GM21515 (cell line): Measurements from ENCODE around the gene BBS4.
"Not testable (repeated sequence)": the region's sequence is repeated elsewhere in the genome, so short reads cannot be mapped to it uniquely, and the experiment has no call there.

Source experiments
- ATAC-seq: cut with Tn5 transposase; IDR thresholded peaks from one replicate; pipeline ENCODE4 v1.9.1; 2021; ENCODE audit not compliant: unreplicated experiment

The BBS4 gene

DNA sequence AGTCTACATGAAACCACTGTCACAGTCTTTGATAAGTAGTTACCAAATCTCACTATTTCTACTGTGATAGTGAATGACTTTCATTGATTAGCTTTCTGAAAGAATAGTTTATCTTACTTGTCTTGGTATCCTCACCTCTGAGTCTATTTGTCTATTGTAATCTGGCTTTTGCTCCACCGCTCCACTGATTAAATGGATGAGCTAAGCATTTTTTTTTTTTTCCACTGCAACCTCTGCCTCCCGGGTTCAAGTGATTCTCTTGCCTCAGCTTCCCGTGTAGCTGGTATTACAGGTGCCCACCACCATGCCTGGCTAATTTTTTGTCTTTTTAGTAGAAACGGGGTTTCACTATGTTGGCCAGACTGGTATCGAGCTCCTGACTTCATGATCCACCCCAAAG, 12.9 kb downstream of the BBS4 start:
- ATAC-seq = no peak

DNA sequence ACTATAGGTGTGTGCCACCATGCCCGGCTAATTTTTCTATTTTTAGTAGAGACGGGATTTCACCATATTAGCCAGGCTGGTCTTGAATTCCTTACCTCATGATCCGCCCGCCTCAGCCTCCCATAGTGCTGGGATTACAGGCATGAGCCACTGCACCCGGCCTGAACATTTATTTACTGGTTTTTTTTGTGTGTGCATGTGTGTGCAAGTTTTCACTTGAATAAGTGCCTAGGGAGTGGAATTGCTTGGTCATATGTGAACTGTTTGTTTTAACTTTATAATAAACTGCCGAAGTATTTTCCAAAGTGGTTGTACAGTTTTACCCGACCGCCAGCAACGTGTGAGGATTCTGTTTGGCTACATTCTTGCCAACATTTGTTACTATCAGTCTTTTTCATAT, 14.1 kb downstream of the BBS4 start:
- no peak for ATAC-seq

DNA sequence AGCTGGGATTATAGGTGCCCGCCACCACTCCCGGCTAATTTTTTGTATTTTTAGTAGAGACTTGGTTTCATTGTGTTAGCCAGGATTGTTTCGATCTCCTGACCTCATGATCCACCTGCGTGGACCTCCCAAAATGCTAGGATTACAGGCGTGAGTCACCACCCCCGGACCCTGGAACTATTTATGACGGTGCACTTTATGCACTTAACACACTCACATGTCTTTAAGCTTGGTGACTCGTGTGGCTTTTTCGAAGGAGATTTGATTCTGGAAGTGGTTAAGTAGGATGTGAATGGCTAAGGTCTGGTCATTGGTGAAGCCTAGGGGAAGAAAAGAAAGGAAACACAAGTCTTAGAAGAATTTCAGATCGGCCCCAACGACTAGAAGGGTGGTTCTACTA, 20.3 kb downstream of the BBS4 start:
- no peak for ATAC-seq

DNA sequence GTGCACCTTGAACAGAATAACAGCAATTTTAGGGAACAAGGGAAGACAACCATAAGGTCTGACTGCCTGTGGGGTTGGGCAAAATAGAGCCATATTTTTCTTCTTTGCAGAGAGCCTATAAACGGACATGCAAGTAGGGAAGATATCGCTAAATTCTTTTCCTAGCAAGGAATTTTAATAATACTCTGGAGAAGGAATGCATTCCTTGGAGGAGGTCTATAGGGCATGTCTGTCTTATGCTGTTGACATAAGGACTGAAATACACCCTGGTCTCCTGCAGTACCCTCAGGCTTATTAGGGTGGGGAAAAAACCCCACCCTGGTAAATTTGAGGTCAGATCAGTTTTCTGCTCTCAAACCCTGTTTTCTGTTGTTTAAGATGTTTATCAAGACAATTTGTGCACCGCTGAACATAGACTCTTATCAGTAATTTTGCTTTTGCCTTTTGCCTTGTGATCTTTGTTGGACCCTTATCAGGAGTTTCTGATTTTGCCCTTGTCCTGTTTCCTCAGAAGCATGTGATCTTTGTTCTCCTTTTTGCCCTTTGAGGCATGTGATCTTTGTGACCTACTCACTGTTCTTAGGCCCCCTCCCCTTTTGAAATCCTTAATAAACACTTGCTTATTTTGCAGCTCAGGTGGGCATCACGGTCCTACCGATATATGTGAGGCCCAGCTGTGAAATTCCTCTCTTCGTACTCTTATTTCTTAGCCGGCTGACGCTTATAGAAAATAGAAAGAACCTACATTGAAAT, 22.7 kb downstream of the BBS4 start:
- not testable (repeated sequence) for ATAC-seq

DNA sequence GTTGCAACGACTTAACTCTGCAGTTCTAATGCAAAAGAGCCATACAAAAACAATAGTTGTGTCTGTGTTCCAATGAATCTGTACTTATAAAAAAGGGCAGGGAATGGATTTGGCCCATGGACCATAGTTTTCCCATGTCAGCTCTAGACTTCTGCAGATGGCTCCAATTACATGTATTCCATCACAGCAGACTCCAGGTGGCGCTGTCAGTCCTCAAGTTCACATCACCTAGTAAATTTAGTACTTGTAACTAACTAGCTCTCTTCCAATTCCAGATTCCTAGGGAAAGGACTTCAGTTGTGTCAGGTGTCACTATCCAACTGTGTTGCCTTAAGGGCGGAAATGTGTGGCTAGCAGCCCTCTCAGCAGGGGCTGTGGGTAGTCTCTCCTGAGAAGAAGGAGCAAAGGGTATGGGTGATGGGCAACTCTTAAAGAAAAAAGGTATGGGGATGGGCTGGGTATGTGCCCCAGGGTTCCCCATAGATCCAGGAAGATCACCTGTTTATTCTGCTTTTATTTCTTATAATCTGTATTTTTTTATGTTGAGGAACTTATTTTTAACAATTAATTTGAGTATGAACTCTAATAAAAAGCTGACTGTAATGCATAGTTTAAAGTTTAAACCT, 36.2 kb downstream of the BBS4 start:
- ATAC-seq = no peak

DNA sequence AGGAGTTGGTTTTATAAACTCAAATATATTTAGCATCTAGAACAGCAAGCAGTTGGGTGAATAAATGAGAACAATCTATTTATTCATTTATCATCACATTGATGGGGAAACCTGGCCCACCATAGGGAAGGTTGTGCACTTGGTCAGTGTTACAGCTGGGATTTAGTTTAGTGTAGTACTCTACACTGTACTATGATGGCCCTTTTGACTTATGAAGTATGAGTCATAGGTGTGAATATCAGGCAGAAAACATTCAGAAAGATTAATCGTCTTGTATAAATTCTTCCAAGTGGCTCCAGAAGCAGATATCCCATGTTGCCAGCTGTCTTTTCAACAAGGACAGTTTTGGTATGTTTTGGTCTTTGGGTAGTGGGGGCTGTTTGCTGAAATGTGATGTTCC, 38.0 kb downstream of the BBS4 start:
- no peak for ATAC-seq

DNA sequence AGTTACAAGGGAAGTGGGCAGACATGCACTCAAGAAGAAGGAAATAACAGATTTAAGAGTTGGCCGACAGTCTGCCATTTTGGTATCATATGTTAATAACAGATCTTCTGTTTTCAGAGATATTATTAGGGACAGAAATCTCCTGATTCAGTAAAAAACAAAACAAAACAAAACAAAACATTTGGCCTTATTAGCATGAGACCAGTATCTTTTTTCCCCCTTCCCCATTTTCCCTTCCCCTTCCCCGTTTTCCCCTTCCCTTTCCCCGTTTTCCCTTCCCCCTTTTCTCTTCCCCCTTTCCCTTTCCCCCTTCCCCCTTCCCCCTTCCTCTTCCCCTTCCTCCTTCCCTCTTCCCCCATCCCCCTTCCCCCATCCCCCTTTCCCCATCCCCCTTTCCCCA, 39.4 kb downstream of the BBS4 start:
- ATAC-seq = no peak

DNA sequence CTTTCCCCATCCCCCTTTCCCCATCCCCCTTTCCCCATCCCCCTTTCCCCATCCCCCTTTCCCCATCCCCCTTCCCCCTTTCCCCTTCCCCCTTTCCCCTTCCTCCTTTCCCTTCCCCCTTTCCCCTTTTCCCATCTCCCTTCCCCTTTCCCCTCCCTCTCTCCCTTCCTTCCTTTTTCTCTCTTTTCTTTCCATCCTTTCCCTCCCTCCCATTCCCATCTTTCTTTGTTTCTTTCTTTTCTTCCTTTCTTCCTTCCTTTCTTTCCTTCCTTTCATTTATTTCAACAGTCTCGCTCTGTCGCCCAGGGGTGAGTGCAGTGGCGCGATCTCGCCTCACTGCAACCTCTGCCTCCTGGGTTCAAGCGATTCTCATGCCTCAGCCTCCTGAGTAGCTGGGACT, 39.8 kb downstream of the BBS4 start:
- not testable (repeated sequence) for ATAC-seq

DNA sequence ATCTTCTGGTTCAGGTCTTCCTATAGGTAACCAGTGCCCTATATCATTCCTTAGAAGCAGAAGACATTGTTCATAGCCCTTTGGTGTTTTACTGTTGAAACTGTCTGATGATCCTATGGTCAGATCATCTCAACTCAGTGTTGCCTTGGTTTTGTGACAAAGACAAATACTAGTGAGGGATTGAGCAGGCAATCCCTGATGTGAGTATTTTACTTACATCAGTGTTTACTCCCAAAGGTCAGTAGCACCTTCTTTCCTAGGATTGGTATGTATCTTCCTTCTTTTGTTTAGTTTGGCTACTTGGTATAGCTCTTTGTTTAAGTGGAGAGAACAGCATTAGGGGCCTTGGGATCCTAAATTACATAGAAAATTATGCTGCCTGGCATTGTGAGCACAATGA, 41.1 kb downstream of the BBS4 start:
- ATAC-seq = no peak

DNA sequence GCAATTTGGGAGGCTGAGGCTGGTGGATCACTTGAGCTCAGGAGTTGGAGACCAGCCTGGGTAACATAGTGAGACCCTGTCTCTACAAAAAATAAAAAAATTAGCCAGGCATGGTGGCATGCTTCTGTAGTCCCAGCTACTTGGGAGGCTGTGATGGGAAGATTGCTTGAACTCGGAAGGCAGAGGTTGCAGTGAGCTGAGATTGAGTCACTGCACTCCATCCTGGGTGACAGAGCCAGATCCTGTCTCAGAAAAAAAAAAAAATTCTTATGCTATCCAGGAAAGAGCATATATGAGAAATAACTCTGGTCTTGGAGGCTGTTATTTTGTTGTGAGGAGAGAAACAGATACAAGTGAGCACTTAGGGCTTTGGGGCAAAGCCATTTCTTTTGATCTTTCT, 42.2 kb downstream of the BBS4 start:
- not testable (repeated sequence) for ATAC-seq

DNA sequence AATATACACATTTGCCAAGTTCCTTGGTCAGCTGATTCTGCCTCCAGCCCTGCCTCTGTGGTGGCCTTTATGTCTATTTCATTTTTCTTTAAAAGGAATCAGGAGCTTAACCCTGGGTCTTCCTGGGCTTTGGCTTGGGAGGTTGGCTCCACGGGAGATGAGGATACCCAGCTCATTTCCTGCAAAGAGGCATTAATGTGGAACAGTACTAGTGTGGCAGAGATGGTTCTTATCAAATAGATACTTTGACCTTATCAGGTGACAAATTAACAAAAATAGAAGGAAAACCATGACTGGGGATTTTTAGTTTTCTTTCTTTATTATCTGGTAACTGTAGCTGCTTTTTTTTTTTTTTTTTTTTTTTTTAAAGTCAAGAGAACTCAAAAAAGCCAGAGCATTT, 42.8 kb downstream of the BBS4 start:
- ATAC-seq = no peak

DNA sequence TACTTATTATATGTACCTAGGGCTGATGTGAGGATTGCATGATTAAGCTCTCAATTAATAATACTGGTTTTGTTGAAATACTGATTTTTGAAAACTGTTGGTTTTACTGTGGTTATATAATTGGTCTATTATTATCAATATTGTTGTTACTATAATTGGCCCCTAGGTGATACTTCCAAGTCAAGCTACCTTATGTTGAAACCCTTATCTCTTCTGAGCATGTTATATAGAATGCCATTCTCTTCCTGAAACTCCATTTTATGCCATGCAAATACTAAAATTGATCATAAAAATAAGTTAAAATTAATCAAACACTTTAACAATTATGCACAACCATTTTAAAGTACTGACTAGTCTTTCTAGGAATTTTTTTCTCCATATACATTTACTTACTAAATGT, 46.1 kb downstream of the BBS4 start:
- ATAC-seq = no peak

DNA sequence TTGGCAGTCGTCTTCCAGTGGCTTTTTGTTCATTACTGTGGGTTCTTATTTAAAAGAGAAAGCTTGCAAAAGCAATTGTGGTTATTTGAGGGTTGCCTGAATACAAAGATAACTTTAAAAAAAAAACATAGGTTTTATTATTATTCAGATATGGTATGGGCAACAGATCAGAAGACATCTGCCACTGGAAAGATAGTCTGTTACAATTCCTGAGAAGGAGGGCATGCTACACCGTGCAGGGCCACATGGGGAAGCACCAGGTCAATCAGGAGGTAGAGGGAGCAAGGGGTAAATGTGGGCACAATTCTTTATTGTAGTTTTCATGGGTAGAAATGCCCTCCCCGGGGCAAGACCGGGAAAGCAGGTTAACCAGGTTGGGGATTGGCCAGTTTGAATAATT, 46.5 kb downstream of the BBS4 start:
- ATAC-seq = no peak

DNA sequence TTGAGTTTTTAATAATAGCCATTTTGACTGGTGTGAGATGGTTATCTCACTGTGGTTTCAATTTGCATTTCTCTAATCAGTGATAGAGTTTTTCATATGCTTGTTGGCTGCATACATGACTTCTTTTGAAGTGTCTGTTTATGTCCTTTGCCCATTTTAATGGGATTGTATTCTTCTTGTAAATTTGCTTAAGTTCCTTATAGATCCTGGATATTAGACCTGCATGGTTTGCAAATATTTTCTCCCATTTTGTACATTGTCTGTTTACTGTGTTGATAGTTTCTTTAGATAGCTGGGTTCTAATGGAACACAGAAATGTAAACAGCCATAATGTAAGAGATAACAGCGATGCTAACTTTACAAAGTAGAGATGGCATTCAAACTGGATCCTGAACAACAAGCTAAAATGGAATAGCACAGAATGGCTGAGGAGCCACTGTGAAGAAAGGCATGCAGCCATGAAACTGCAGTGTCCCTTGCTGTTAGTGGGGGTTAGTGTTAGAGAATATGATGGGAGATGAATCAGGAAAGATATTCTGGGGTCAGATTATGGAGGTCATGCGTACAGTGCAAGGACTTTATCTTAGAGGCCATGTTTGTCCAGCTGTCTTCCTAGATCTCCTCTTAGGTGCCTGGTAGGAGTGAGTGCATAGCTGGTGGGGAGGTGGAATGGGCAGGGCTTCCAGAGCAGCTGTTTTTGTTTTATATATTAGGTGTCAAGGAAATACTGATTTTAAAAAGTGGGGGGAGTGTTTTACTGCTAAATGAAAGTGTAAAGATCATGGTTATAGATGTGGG, 48.1 kb downstream of the BBS4 start:
- no peak for ATAC-seq

DNA sequence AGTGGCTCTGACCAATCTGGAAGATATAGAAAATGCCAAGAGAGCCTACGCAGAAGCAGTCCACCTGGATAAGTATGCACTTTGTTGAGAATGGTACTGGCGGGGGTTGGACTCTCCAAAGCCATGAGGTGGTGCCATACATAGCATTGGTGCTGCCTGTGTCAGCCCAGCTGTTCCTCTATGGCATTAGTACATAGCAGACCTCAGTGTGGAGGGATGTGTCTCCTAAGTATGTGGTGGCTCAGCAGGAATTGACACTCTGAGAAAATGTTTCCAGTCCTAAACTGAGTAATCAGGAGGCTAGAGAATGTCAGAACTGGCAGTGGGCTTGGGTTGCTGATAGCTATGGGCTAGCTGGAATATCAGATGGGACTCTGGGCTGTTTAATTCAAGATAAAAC, 49.1 kb downstream of the BBS4 start:
- ATAC-seq = no peak

DNA sequence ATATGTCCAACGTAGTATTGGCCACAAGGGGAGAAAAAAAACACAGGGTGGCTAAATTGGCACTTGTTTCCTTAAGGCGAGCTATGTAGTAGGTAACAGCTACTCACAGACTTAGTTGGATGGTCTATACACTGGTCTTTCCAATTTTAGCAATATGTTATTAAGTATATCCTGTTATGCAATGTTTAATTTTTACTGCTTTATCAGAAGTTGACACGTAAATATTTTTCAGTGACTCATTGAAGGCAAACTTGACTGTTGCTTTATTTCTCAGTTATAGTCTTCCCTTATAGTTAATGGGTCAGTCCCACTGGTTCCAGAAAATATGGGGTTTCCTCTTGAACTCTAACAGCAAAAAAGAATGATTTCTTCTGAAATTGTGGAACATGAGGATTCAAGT, 51.1 kb downstream of the BBS4 start:
- ATAC-seq = no peak

DNA sequence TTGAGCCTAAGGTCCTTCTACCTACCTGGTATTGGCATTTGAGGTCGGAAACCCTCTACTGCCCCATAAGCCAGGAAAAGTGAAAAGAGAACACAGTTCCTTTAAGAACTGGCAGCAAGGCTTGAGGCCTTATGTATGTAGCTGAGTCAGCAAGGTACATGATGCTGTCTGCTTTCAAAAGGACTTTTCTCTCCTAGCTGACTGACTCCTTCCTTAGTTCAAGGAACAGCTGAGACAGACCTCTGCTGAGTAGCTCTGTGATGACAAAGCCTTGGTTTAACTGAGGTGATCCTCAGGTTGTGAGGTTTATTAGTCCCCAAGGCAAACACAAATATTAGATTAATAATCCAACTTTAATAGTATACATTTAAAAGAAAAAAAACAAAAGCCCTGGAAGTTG, 51.7 kb downstream of the BBS4 start:
- ATAC-seq = no peak

DNA sequence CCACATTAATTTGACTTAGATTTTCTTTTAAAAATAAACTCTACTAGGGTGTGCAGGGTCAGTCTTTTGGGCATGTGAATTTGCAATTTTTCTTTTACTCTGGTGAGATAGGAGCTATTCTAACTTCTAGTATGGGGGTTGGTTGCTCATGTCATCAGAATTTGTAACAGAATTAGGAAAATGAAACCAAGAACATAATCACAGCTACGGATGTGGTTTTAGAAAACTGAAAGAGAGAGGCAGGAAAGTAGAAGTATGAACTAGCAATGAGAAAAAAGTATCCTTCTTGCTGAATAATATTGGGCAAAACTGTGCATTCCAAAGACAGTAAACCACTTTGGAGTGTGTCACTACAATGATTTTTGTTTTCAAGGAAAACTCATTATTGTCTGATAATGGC, 54.2 kb downstream of the BBS4 start:
- ATAC-seq = peak; percentile 75

DNA sequence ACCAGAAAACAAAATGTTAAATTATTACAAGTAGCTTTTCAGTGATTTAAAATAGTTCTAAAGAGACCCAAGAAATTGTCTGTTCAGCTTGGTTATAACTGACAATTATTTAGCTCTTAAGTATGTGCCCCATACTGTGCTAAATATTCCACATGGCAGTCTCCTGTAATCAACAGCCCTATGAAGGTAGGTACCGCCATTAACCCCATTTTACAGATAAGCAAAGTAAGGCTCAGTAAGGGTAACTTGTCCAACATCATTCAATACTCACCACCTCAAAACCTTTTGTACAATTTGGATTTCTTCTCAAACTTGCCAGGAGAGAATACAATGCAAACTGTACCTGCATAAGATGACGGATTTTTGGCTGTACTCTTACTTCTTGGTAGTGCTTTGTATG, 63.7 kb downstream of the BBS4 start:
- no peak for ATAC-seq

DNA sequence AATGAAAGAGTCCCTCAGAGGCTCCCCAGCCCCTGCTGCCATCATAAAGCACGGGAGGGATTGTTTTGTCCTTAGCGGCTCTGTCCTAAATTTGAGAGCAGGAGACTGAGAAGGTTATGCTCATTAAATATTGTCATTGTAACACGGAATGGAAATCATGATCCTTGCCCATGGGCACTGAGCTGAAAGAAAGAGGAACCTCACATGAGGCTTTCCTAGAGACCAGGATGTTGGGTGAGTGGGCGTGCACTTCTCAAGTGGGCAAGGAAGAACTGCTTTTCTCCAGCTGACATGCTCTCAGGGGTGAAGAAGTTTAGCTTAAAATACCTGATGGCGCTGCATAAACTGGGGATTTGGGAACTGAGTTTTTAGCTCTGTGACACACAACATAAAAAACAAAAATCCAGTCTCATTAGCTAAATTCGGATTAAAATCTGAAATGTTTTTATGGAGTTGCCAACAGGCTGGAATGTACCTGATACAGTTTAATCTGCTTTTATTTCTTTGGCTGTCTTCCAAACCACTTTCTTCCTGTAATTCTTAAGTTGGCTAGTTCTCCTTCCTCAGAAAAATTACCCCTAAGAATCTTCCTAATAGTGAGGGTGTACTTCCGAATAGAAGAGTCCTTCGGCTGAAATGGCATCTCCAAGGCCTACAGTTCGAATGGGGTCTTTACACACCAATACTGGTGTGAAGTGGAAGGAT, 65.9 kb downstream of the BBS4 start:
- ATAC-seq = no peak

DNA sequence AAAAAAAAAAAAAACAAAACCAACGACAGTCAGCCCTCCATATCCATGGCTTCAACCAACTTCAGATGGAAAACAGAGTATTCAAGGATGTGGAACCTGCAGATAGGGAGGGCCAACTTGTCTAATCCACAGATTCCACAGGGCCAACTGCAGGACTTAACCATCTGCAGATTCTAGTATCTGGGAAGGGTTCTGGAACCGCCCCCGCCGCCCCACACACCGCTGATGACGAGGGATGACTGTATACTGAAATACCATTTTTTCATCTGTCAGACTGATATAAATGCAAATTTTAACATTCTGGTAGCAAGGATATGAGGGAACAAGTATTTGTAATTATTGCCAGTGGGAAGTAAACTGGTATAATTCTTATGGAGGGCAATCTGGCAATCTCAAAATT, 68.1 kb downstream of the BBS4 start:
- ATAC-seq = no peak

DNA sequence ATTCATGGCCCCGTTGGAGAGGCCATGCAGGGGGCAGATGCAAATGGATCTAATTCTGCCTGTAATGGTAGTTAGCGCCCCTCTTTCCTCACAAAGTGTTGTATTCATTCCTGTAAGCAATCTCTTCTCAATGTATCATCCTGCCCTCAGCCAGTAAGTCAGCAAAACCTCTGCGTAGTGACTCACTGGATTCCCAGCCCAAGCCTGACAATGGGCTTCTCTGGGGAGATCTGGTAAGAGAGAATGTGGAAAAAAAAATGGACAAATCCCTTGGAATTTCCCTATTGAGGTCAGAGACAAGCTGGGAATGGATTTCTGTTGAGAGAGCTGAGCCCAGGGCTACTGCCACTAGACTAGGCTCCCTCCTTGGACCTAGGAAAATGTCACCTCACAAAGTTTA, 72.2 kb downstream of the BBS4 start:
- no peak for ATAC-seq
